ENCODE data around the gene TRPV6. TPM values are rescaled to one million over a fixed set of nuclear protein-coding genes. Genes with fewer than 3 reads are reported as not detected.
A peak's percentile ranks its signal among the peaks of the same experiment; 100 is the strongest.

Gene TRPV6
- polyA plus RNA-seq, 1 experiment: not detected

- no peaks in the 10 kb centered on the region; the same call in 1 of the 2 replicates for H3K36me3 ChIP-seq (ENCODE audit: control insufficient read depth, insufficient read depth, low read length)
- TF ChIP-seq CTCF (IDR thresholded peaks at IDR 0.05; ENCODE audit: insufficient read depth, low read depth, low read length): peak; percentile 46
- no peaks in the 10 kb centered on the region for H3K27me3 ChIP-seq (ENCODE audit: control insufficient read depth, insufficient read depth, low read length)
- H3K4me3 ChIP-seq (ENCODE audit: low read depth, low read length): no peak overlapping the region
- ChIA-PET POLR2A (no interaction called here), CTCF (interaction anchor here (0.7 to 2.2 kb wide), 9 partner anchors 10 to 341 kb away, joined by 3 to 13 read pairs (median 3); no protein-coding TSS in a partner anchor)
- DNase-seq (ENCODE audit: low read depth): no peak
Measured at GRCh38 chr7:142873281-142873784, 12.2 kb downstream of the TRPV6 start.

- Histone ChIP-seq H3K4me3 (ENCODE audit: low read depth, low read length) (no peak overlapping the region), H3K27me3 (ENCODE audit: control insufficient read depth, insufficient read depth, low read length) (no peaks in the 10 kb centered on the region), H3K36me3 (ENCODE audit: control insufficient read depth, insufficient read depth, low read length) (no peaks in the 10 kb centered on the region; the same call in 1 of the 2 replicates)
- TF ChIP-seq CTCF (IDR thresholded peaks at IDR 0.05; ENCODE audit: insufficient read depth, low read depth, low read length): no peak
- ChIA-PET POLR2A (no interaction called here), CTCF (interaction anchor here (0.9 to 2.2 kb wide), 7 partner anchors 8 to 343 kb away, joined by 3 to 13 read pairs (median 4); partner anchors contain the start of gene EPHB6)
- no peak for DNase-seq (ENCODE audit: low read depth)
Measured at GRCh38 chr7:142872106-142872675, 13.4 kb downstream of the TRPV6 start.

- POLR2A ChIA-PET: no interaction called here
- Histone ChIP-seq H3K36me3 (ENCODE audit: control insufficient read depth, insufficient read depth, low read length) (no peaks in the 10 kb centered on the region; the same call in 1 of the 2 replicates), H3K4me3 (ENCODE audit: low read depth, low read length) (no peak overlapping the region), H3K27me3 (ENCODE audit: control insufficient read depth, insufficient read depth, low read length) (no peaks in the 10 kb centered on the region)
- no peak for DNase-seq (ENCODE audit: low read depth)
- no peak for TF ChIP-seq CTCF (IDR thresholded peaks at IDR 0.05; ENCODE audit: insufficient read depth, low read depth, low read length)
- CTCF ChIA-PET: interaction anchor here (0.9 to 2.2 kb wide), 7 partner anchors 9 to 343 kb away, joined by 3 to 13 read pairs (median 3); partner anchors contain the start of gene EPHB6
Measured at GRCh38 chr7:142871260-142872105, 14.1 kb downstream of the TRPV6 start.

- CTCF ChIA-PET: interaction anchor here (0.9 to 1.5 kb wide), 2 partner anchors 17 to 132 kb away, joined by 3 read pairs; partner anchors contain the start of gene EPHB6
- H3K27me3 ChIP-seq (ENCODE audit: control insufficient read depth, insufficient read depth, low read length): no peaks in the 10 kb centered on the region
- no peak for DNase-seq (ENCODE audit: low read depth)
- no peak for TF ChIP-seq CTCF (IDR thresholded peaks at IDR 0.05; ENCODE audit: insufficient read depth, low read depth, low read length)
- H3K36me3 ChIP-seq (ENCODE audit: control insufficient read depth, insufficient read depth, low read length): no peaks in the 10 kb centered on the region; the same call in 1 of the 2 replicates
- POLR2A ChIA-PET: no interaction called here
- no peak overlapping the region for H3K4me3 ChIP-seq (ENCODE audit: low read depth, low read length)
Measured at GRCh38 chr7:142870566-142871259, 14.8 kb downstream of the TRPV6 start.
